ENCODE results near the gene IRAK2. TPM values are rescaled to one million over a fixed set of nuclear protein-coding genes. Genes with fewer than 3 reads are reported as not detected.
"Not testable (repeated sequence)": the region's sequence is repeated elsewhere in the genome, so short reads cannot be mapped to it uniquely, and the experiment has no call there.

Gene IRAK2
- total RNA-seq, 1 donor from 2014 or later, result 2.0 TPM

DNA sequence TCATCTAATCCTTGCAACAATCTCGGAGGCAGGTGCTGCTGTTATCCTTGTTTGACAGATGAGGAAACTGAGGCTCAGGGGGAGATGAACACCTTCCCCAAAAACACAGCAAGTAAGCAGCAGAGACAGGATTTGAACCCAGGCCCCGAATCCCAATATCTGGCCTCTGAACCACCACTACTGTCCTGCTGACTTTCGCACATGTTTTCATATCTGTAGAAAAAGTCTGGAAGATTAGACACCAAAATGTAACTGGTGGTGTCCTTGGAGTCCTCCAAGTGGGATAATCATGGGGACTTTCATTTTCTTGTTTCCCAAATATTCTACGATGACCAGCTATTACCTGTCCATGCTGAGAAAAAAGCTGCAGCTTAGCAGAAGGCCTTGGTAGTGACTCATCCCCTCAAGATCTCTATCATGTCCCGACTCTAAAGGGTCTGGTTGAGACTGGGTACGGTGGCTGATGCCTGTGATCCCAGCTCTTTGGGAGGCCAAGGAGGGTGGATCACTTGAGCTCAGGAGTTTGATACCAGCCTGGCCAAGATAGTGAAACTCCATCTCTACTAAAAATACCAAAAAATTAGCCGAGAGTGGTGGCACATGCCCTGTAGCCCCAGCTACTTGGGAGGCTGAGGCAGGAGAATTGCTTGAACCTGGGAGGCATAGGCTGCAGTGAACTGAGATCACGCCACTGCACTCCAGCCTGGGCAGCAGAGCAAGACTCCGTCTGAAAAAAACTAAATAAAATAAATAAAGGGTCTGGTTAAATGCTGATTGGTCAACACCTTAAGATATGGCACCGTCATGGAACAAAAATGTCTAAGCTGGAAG lies 8.6 kb downstream of the IRAK2 start:
- H3K9me3 ChIP-seq (replicated peaks), result peaks cover 14% of the 10 kb centered on the region
- H3K36me3 ChIP-seq, result no peaks in the 10 kb centered on the region
- H3K27ac ChIP-seq (replicated peaks), result peak overlapping the region; percentile 71
- intact Hi-C loops (cut with micrococcal nuclease), result no loop called here
- H3K4me1 ChIP-seq, result peaks cover 8% of the 10 kb centered on the region
- DNase-seq, result no peak
- no peaks in the 10 kb centered on the region for H3K27me3 ChIP-seq (ENCODE audit: low read depth)
- H3K4me3 ChIP-seq, result no peak overlapping the region
- TF ChIP-seq, protein P1, sequence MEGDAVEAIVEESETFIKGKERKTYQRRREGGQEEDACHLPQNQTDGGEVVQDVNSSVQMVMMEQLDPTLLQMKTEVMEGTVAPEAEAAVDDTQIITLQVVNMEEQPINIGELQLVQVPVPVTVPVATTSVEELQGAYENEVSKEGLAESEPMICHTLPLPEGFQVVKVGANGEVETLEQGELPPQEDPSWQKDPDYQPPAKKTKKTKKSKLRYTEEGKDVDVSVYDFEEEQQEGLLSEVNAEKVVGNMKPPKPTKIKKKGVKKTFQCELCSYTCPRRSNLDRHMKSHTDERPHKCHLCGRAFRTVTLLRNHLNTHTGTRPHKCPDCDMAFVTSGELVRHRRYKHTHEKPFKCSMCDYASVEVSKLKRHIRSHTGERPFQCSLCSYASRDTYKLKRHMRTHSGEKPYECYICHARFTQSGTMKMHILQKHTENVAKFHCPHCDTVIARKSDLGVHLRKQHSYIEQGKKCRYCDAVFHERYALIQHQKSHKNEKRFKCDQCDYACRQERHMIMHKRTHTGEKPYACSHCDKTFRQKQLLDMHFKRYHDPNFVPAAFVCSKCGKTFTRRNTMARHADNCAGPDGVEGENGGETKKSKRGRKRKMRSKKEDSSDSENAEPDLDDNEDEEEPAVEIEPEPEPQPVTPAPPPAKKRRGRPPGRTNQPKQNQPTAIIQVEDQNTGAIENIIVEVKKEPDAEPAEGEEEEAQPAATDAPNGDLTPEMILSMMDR (IDR thresholded peaks at IDR 0.05; ENCODE audit: borderline replicate concordance), result no peak

- Histone ChIP-seq H3K27ac (replicated peaks) (peak overlapping the region; percentile 71), H3K4me1 (peaks cover 8% of the 10 kb centered on the region), H3K9me3 (replicated peaks) (peaks cover 7% of the 10 kb centered on the region), H3K36me3 (no peaks in the 10 kb centered on the region), H3K4me3 (no peak overlapping the region), H3K27me3 (ENCODE audit: low read depth) (no peaks in the 10 kb centered on the region)
- TF ChIP-seq, protein P1 (IDR thresholded peaks at IDR 0.05; ENCODE audit: borderline replicate concordance), result no peak
- peak; percentile 63 for DNase-seq
- intact Hi-C loops (cut with micrococcal nuclease), result no loop called here
These were observed 9.3 kb downstream of the IRAK2 start for GRCh38 chr3:10173926-10174435.

GRCh38 chr3:10175334-10175733 lies 10.6 kb downstream of the IRAK2 start:
- H3K36me3 ChIP-seq; H3K27me3 ChIP-seq (ENCODE audit: low read depth); DNase-seq; H3K4me3 ChIP-seq; H3K9me3 ChIP-seq (replicated peaks); intact Hi-C loops (cut with micrococcal nuclease); H3K4me1 ChIP-seq; H3K27ac ChIP-seq (replicated peaks): not testable (repeated sequence)

DNA sequence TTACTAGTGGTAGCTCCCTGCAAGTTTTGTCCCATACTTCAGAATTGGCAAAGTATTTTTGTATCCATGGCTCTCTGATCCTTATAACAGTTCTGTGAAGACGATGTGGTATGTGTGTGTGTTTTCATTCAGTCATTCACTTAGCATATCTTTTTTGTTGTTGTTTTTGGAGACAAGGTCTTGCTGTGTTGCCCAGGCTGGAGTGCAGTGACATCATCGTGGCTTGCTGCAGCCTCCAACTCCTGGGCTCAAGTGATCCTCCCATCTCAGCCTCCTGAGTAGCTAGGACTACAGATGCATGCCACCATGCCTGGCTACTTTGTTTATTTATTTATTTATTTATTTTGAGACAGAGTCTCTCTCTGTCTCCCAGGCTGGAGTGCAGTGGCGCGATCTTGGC lies 11.4 kb downstream of the IRAK2 start:
- H3K9me3 ChIP-seq (replicated peaks); H3K4me3 ChIP-seq; DNase-seq; intact Hi-C loops (cut with micrococcal nuclease); H3K27me3 ChIP-seq (ENCODE audit: low read depth); H3K4me1 ChIP-seq; H3K27ac ChIP-seq (replicated peaks); H3K36me3 ChIP-seq: not testable (repeated sequence)

DNA sequence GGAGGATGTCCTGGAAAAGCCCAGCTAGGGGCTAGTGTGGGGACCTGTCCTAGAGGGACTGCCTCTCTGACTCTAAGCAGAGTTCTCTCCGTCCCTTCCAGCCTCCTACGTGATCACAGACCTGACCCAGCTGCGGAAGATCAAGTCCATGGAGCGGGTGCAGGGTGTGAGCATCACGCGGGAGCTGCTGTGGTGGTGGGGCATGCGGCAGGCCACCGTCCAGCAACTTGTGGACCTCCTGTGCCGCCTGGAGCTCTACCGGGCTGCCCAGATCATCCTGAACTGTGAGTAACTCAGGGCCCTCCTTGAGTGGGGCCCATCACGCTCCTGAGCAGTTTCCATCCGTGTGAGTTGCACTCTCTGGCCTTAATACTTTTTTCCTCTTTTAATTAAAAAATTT lies 13.0 kb downstream of the IRAK2 start:
- DNase-seq, result no peak
- intact Hi-C loops (cut with micrococcal nuclease), result no loop called here
- no peaks in the 10 kb centered on the region for H3K27me3 ChIP-seq (ENCODE audit: low read depth)
- H3K4me1 ChIP-seq, result peaks cover 8% of the 10 kb centered on the region
- no peak overlapping the region for H3K27ac ChIP-seq (replicated peaks)
- no peak overlapping the region for H3K4me3 ChIP-seq
- H3K36me3 ChIP-seq, result no peaks in the 10 kb centered on the region
- no peaks in the 10 kb centered on the region for H3K9me3 ChIP-seq (replicated peaks)
- TF ChIP-seq, protein P1 (IDR thresholded peaks at IDR 0.05; ENCODE audit: borderline replicate concordance), result no peak

GRCh38 chr3:10178892-10179291 lies 14.2 kb downstream of the IRAK2 start:
- H3K4me3 ChIP-seq, result no peak overlapping the region
- H3K27ac ChIP-seq (replicated peaks), result no peak overlapping the region
- intact Hi-C loops (cut with micrococcal nuclease), result no loop called here
- peaks cover 1% of the 10 kb centered on the region for H3K4me1 ChIP-seq
- H3K9me3 ChIP-seq (replicated peaks), result no peaks in the 10 kb centered on the region
- DNase-seq, result no peak
- H3K36me3 ChIP-seq, result no peaks in the 10 kb centered on the region
- no peaks in the 10 kb centered on the region for H3K27me3 ChIP-seq (ENCODE audit: low read depth)
- TF ChIP-seq, protein P1 (IDR thresholded peaks at IDR 0.05; ENCODE audit: borderline replicate concordance), result no peak

All from left ventricle myocardium inferior (tissue), 1 donor.